Measurements from ENCODE around the gene CSGALNACT2.

- no peak for TF ChIP-seq CTCF (IDR thresholded peaks at IDR 0.05)
- no peak for TF ChIP-seq POLR2A (IDR thresholded peaks at IDR 0.05)
- TF ChIP-seq EP300 (IDR thresholded peaks at IDR 0.05): no peak
These were observed 2.6 kb upstream of the CSGALNACT2 start for GRCh38 chr10:43135656-43136055.
